Prostate gland (tissue), 2 donors: ENCODE results near the gene PPP1R12B. TPM values are rescaled to one million over a fixed set of nuclear protein-coding genes. Genes with fewer than 3 reads are reported as not detected.
"Not testable (repeated sequence)": the region's sequence is repeated elsewhere in the genome, so short reads cannot be mapped to it uniquely, and the experiment has no call there.

Experiments
- DNase-seq: peaks from one replicate; pipeline ENCODE4 v3.0.0-alpha.2; 2019; ENCODE audit warnings: low spot score
- H3K27ac ChIP-seq, 2 donors: fragments of 200-600 bp; sonication (generic); 2 replicates each; pipeline ENCODE4 v1.5.1; 2017 to 2019
- H3K27me3 ChIP-seq: fragments of 200-600 bp; sonication (generic); replicated peaks from 2 replicates; pipeline ENCODE4 v1.5.1; 2019; ENCODE audit not compliant: insufficient read depth
- H3K36me3 ChIP-seq, 2 donors: fragments of 200-600 bp; sonication (generic); 1 replicate in 1 of 2; 2 replicates in 1 of 2; pipeline versions ENCODE4 v1.5.1 to v1.8.1; 2017 to 2019
- H3K4me1 ChIP-seq: fragments of 200-600 bp; sonication (generic); replicated peaks from 2 replicates; pipeline ENCODE4 v1.5.1; 2019
- H3K4me3 ChIP-seq, 2 donors: fragments of 200-600 bp; sonication (generic); 2 replicates each; pipeline ENCODE4 v1.5.1; 2017 to 2019
- H3K9me3 ChIP-seq: fragments of 200-600 bp; sonication (generic); 2 replicates; pipeline ENCODE4 v1.5.1; 2017
- CTCF ChIP-seq, 4 experiments: fragments of 200-600 bp in 2 of 4; fragments of 450-650 bp in 2 of 4; sonication (generic) in 2 of 4; IDR thresholded peaks; 1 replicate in 3 of 4; 2 replicates in 1 of 4; pipeline ENCODE4 v1.5.1; 2016 to 2019; ENCODE audit warnings: antibody characterized with exemption in 4 of 4, mild to moderate bottlenecking in 2 of 4, moderate library complexity in 2 of 4
- POLR2A ChIP-seq: fragments of 450-650 bp; IDR thresholded peaks from one replicate; pipeline ENCODE4 v1.6.1; 2016; ENCODE audit warnings: antibody characterized with exemption, mild to moderate bottlenecking
- POLR2AphosphoS5 ChIP-seq: sonication (generic); formaldehyde crosslinking; IDR thresholded peaks from one replicate; pipeline ENCODE4 v1.6.1; 2017; ENCODE audit warnings: antibody characterized with exemption
- WGBS: methylation state at CpG from one replicate; pipeline ENCODE4 v1.1.5; 2018; 5-methylcytosine and 5-hydroxymethylcytosine counted together
- intact Hi-C: fragments of 100-400 bp; cut with DNase I; formaldehyde crosslinking; loops from one replicate; pipeline ENCODE4 v1.14.2; 2022
- total RNA-seq, 2 donors: library from RNA; depleted of rRNA; stranded (reverse); fragments of >200 nt; gene quantifications; one replicate each; pipeline ENCODE4 v1.1.0, GENCODE V29; 2016

PPP1R12B gene
- total RNA-seq, 2 donors from 2014 or later, result 116 to 179 TPM

GRCh38 chr1:202520129-202520856, 171.8 kb downstream of the PPP1R12B start:
- H3K9me3 ChIP-seq, H3K4me3 ChIP-seq, H3K4me1 ChIP-seq, H3K36me3 ChIP-seq, H3K27me3 ChIP-seq, intact Hi-C loops, DNase-seq: not testable (repeated sequence)
- TF ChIP-seq POLR2AphosphoS5, result peak; percentile 27
- peak overlapping the region; percentile 38 to 47 for H3K27ac ChIP-seq

GRCh38 chr1:202520857-202521216, 172.3 kb downstream of the PPP1R12B start:
- H3K9me3 ChIP-seq, H3K27ac ChIP-seq, DNase-seq, H3K4me3 ChIP-seq, H3K4me1 ChIP-seq, H3K27me3 ChIP-seq, H3K36me3 ChIP-seq, intact Hi-C loops: not testable (repeated sequence)
- WGBS, result 96% methylated on average over 2 of the region's 2 CpGs

- H3K4me3 ChIP-seq, result not testable (repeated sequence)
These were observed 173.0 kb downstream of the PPP1R12B start for GRCh38 chr1:202521484-202521883.

GRCh38 chr1:202521886-202522285, 173.4 kb downstream of the PPP1R12B start:
- no peak overlapping the region for H3K4me3 ChIP-seq
- H3K36me3 ChIP-seq, result no peaks in the 10 kb centered on the region
- 80% methylated on average over 2 of the region's 2 CpGs for WGBS
- intact Hi-C loops, result no loop called here
- H3K27ac ChIP-seq, result no peak overlapping the region
- no peak for TF ChIP-seq CTCF (IDR thresholded peaks at IDR 0.05)
- no peak for TF ChIP-seq POLR2AphosphoS5
- TF ChIP-seq POLR2A, result no peak
- DNase-seq, result no peak
- no peaks in the 10 kb centered on the region for H3K9me3 ChIP-seq
- no peaks in the 10 kb centered on the region for H3K4me1 ChIP-seq
- no peaks in the 10 kb centered on the region for H3K27me3 ChIP-seq

More at GRCh38 chr1:202521484-202521883, 173.0 kb downstream of the PPP1R12B start:
- H3K9me3 ChIP-seq, intact Hi-C loops, H3K27ac ChIP-seq, DNase-seq, H3K36me3 ChIP-seq, H3K4me1 ChIP-seq, H3K27me3 ChIP-seq: not testable (repeated sequence)
- WGBS, result 100% methylated on average over 1 of the region's 1 CpG

GRCh38 chr1:202526056-202526455, 177.6 kb downstream of the PPP1R12B start:
- H3K36me3 ChIP-seq, H3K27ac ChIP-seq, H3K4me3 ChIP-seq, H3K9me3 ChIP-seq, H3K27me3 ChIP-seq, intact Hi-C loops, DNase-seq, H3K4me1 ChIP-seq: not testable (repeated sequence)
- 72% methylated on average over 1 of the region's 1 CpG for WGBS

GRCh38 chr1:202528096-202528722, 179.7 kb downstream of the PPP1R12B start:
- WGBS, result 90% methylated on average over 3 of the region's 3 CpGs
- intact Hi-C loops, result not testable (repeated sequence)

GRCh38 chr1:202530686-202531085, 182.2 kb downstream of the PPP1R12B start:
- H3K27ac ChIP-seq, H3K27me3 ChIP-seq, intact Hi-C loops, H3K4me3 ChIP-seq, H3K36me3 ChIP-seq, H3K4me1 ChIP-seq, DNase-seq, H3K9me3 ChIP-seq: not testable (repeated sequence)
- 96% methylated on average over 1 of the region's 1 CpG for WGBS

More at GRCh38 chr1:202528096-202528722, 179.7 kb downstream of the PPP1R12B start:
- not testable (repeated sequence) for DNase-seq, H3K27ac ChIP-seq, H3K9me3 ChIP-seq, H3K27me3 ChIP-seq, H3K4me1 ChIP-seq, H3K36me3 ChIP-seq, H3K4me3 ChIP-seq

GRCh38 chr1:202531472-202531811, 182.9 kb downstream of the PPP1R12B start:
- H3K4me1 ChIP-seq, result no peaks in the 10 kb centered on the region
- H3K27me3 ChIP-seq, result no peaks in the 10 kb centered on the region
- DNase-seq, result no peak
- no peaks in the 10 kb centered on the region for H3K9me3 ChIP-seq
- TF ChIP-seq POLR2AphosphoS5, result no peak
- TF ChIP-seq POLR2A, result no peak
- TF ChIP-seq CTCF (IDR thresholded peaks at IDR 0.05), result no peak
- intact Hi-C loops, result no loop called here
- H3K4me3 ChIP-seq, result no peak overlapping the region
- H3K36me3 ChIP-seq, result no peaks in the 10 kb centered on the region
- WGBS, result 66% methylated on average over 1 of the region's 1 CpG
- no peak overlapping the region for H3K27ac ChIP-seq

- H3K9me3 ChIP-seq, DNase-seq, intact Hi-C loops, H3K4me3 ChIP-seq, H3K27ac ChIP-seq, H3K4me1 ChIP-seq, H3K27me3 ChIP-seq, H3K36me3 ChIP-seq: not testable (repeated sequence)
- 66% methylated on average over 6 of the region's 6 CpGs for WGBS
These were observed 183.5 kb downstream of the PPP1R12B start for GRCh38 chr1:202531812-202532616.
